OCI-LY1 (cell line): ENCODE results near the gene ABCC6.
A peak's percentile ranks its signal among the peaks of the same experiment; 100 is the strongest.

ENCODE experiments used
- H2AFZ ChIP-seq: fragments of 200-600 bp; sonication (generic), shearing (Covaris generic); 2 replicates; pipeline ENCODE4 v1.6.0; 2014; ENCODE audit warnings: antibody characterized with exemption, mild to moderate bottlenecking, low read length
- H3F3A ChIP-seq: fragments of 200-600 bp; sonication (generic), shearing (Covaris generic); 2 replicates; pipeline ENCODE4 v1.6.0; 2014; ENCODE audit warnings: mild to moderate bottlenecking, antibody characterized with exemption, low read length, moderate library complexity; ENCODE audit not compliant: insufficient read depth
- H3K27ac ChIP-seq: fragments of 200-600 bp; sonication (generic); 2 replicates; pipeline ENCODE4 v1.5.1; 2014; ENCODE audit warnings: low read length, mixed run types, mild to moderate bottlenecking, low read depth; ENCODE audit not compliant: poor library complexity, severe bottlenecking
- H3K27me3 ChIP-seq: fragments of 200-600 bp; sonication (generic); 2 replicates; pipeline ENCODE4 v1.6.0; 2014; ENCODE audit warnings: antibody characterized with exemption, mild to moderate bottlenecking, low read length, moderate library complexity; ENCODE audit not compliant: insufficient read depth
- H3K36me3 ChIP-seq: fragments of 200-600 bp; sonication (generic); 2 replicates; pipeline ENCODE4 v1.6.1; 2014; ENCODE audit warnings: mild to moderate bottlenecking, antibody characterized with exemption, low read length, moderate library complexity, mixed read lengths; ENCODE audit not compliant: insufficient read depth
- H3K4me1 ChIP-seq: fragments of 200-600 bp; sonication (generic); 2 replicates; pipeline ENCODE4 v1.5.1; 2014; ENCODE audit warnings: mild to moderate bottlenecking, low read length, moderate library complexity; ENCODE audit not compliant: insufficient read depth, severe bottlenecking
- H3K4me2 ChIP-seq: fragments of 200-600 bp; sonication (generic), shearing (Covaris generic); 2 replicates; pipeline ENCODE4 v1.6.1; 2014; ENCODE audit warnings: low read length
- H3K4me3 ChIP-seq: fragments of 200-600 bp; sonication (generic); 2 replicates; pipeline ENCODE4 v1.5.1; 2014; ENCODE audit warnings: low read length, low read depth, mild to moderate bottlenecking, mixed read lengths; ENCODE audit not compliant: poor library complexity, severe bottlenecking
- H3K79me2 ChIP-seq: fragments of 200-600 bp; shearing (Covaris generic); 2 replicates; pipeline ENCODE4 v1.6.1; 2016; ENCODE audit warnings: mixed run types, low read length, mixed read lengths; ENCODE audit not compliant: insufficient read depth
- H3K9ac ChIP-seq: fragments of 200-600 bp; sonication (generic), shearing (Covaris generic); 2 replicates; pipeline ENCODE4 v1.6.1; 2014; ENCODE audit warnings: mild to moderate bottlenecking, low read length, mixed read lengths
- H3K9me2 ChIP-seq: fragments of 200-600 bp; sonication (generic), shearing (Covaris generic); 2 replicates; pipeline ENCODE4 v1.6.1; 2014; ENCODE audit warnings: low read depth, mild to moderate bottlenecking, low read length, mixed read lengths
- H3K9me3 ChIP-seq: fragments of 200-600 bp; shearing (Covaris generic); 2 replicates; pipeline ENCODE4 v1.6.1; 2014; ENCODE audit warnings: low read length, mixed read lengths
- H4K20me1 ChIP-seq: fragments of 200-600 bp; sonication (generic), shearing (Covaris generic); 2 replicates; pipeline ENCODE4 v1.6.0; 2016; ENCODE audit warnings: mild to moderate bottlenecking, low read length; ENCODE audit not compliant: insufficient read depth
- EZH2 ChIP-seq: fragments of 200-600 bp; sonication (generic), shearing (Covaris generic); IDR thresholded peaks from 2 replicates; pipeline ENCODE4 v1.8.0; 2017; ENCODE audit warnings: borderline replicate concordance, mixed run types, mild to moderate bottlenecking, antibody characterized with exemption, low read length, moderate library complexity, mixed read lengths
- TF ChIP-seq, protein P1 (sequence below): fragments of 200-600 bp; sonication (generic), shearing (Covaris generic); IDR thresholded peaks from 2 replicates; pipeline ENCODE4 v1.5.1; 2017; ENCODE audit warnings: mild to moderate bottlenecking, antibody characterized with exemption, low read length, moderate library complexity, mixed read lengths

Gene ABCC6

GRCh38 chr16:16099320-16099719, 124.0 kb downstream of the ABCC6 start:
- Histone ChIP-seq H3K27ac (peak overlapping the region; percentile 65), H4K20me1 (no peaks in the 10 kb centered on the region), H3K36me3 (peaks cover 61% of the 10 kb centered on the region), H3K79me2 (no peaks in the 10 kb centered on the region), H3K9me3 (no peaks in the 10 kb centered on the region), H3K27me3 (no peaks in the 10 kb centered on the region), H2AFZ (no peak overlapping the region), H3K9ac (no peak overlapping the region), H3K4me3 (no peak overlapping the region), H3K9me2 (no peaks in the 10 kb centered on the region), H3F3A (no peaks in the 10 kb centered on the region), H3K4me2 (no peak overlapping the region), H3K4me1 (peaks cover 56% of the 10 kb centered on the region)
- TF ChIP-seq EZH2: no peak
- TF ChIP-seq, protein P1, sequence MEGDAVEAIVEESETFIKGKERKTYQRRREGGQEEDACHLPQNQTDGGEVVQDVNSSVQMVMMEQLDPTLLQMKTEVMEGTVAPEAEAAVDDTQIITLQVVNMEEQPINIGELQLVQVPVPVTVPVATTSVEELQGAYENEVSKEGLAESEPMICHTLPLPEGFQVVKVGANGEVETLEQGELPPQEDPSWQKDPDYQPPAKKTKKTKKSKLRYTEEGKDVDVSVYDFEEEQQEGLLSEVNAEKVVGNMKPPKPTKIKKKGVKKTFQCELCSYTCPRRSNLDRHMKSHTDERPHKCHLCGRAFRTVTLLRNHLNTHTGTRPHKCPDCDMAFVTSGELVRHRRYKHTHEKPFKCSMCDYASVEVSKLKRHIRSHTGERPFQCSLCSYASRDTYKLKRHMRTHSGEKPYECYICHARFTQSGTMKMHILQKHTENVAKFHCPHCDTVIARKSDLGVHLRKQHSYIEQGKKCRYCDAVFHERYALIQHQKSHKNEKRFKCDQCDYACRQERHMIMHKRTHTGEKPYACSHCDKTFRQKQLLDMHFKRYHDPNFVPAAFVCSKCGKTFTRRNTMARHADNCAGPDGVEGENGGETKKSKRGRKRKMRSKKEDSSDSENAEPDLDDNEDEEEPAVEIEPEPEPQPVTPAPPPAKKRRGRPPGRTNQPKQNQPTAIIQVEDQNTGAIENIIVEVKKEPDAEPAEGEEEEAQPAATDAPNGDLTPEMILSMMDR: no peak
